GM21423 (cell line): ENCODE data around the gene P3R3URF.

Experiments used
- ATAC-seq: cut with Tn5 transposase; IDR thresholded peaks from one replicate; pipeline ENCODE4 v1.9.1; 2021; ENCODE audit warnings: mild to moderate bottlenecking, moderate library complexity; ENCODE audit not compliant: unreplicated experiment

The P3R3URF gene

GRCh38 chr1:46174448-46175231, 1.6 kb downstream of the P3R3URF start, which contains the start of gene TSPAN1:
TSPAN1 (plus strand) TSS chr1:46175087; CDS start chr1:46181108, 6,021 bp downstream.
- ATAC-seq = no peak

- ATAC-seq = no peak
Observed at GRCh38 chr1:46173361-46173856, 2.9 kb downstream of the P3R3URF start.

GRCh38 chr1:46172321-46172720, 4.0 kb downstream of the P3R3URF start:
- ATAC-seq = no peak

- no peak for ATAC-seq
Observed at GRCh38 chr1:46171871-46172270, 4.4 kb downstream of the P3R3URF start.

- ATAC-seq = no peak
Observed at GRCh38 chr1:46171351-46171750, 4.9 kb downstream of the P3R3URF start.

- no peak for ATAC-seq
Observed at GRCh38 chr1:46169811-46170454, 6.4 kb downstream of the P3R3URF start.

- ATAC-seq = no peak
Observed at GRCh38 chr1:46168477-46168876, 7.8 kb downstream of the P3R3URF start.

- ATAC-seq = no peak
Observed at GRCh38 chr1:46166521-46167462, 9.5 kb downstream of the P3R3URF start.

- no peak for ATAC-seq
Observed at GRCh38 chr1:46160212-46160611, 16.1 kb downstream of the P3R3URF start.

- peak; percentile 42 for ATAC-seq
Observed at GRCh38 chr1:46159516-46159915, 16.8 kb downstream of the P3R3URF start.

- ATAC-seq = peak; percentile 83
Observed at GRCh38 chr1:46158312-46159281, 17.7 kb downstream of the P3R3URF start.

- ATAC-seq = no peak
Observed at GRCh38 chr1:46157916-46158311, 18.4 kb downstream of the P3R3URF start.

- no peak for ATAC-seq
Observed at GRCh38 chr1:46153732-46154131, 22.6 kb downstream of the P3R3URF start.

GRCh38 chr1:46153228-46153627, 23.1 kb downstream of the P3R3URF start:
- ATAC-seq = no peak

GRCh38 chr1:46152016-46152415, 24.3 kb downstream of the P3R3URF start:
- no peak for ATAC-seq

GRCh38 chr1:46150085-46150484, 26.2 kb downstream of the P3R3URF start:
- no peak for ATAC-seq

GRCh38 chr1:46148318-46148717, 28.0 kb downstream of the P3R3URF start:
- ATAC-seq = no peak

GRCh38 chr1:46137916-46138315, 38.4 kb downstream of the P3R3URF start:
- ATAC-seq = no peak

GRCh38 chr1:46136711-46137110, 39.6 kb downstream of the P3R3URF start:
- ATAC-seq = no peak
